ENCODE data around the gene PAIP2.
"Not testable (repeated sequence)": the region's sequence is repeated elsewhere in the genome, so short reads cannot be mapped to it uniquely, and the experiment has no call there.

The PAIP2 gene

GRCh38 chr5:139306197-139306596 lies 35.5 kb upstream of the PAIP2 start:
- no peak overlapping the region for H3K4me3 ChIP-seq (ENCODE audit: low read length)
- TF ChIP-seq CTCF (conservative IDR thresholded peaks at IDR 0.05; ENCODE audit: low read depth, low read length) = no peak
- DNase-seq (ENCODE audit: low read depth) = no peak

- DNase-seq (ENCODE audit: low read depth) = no peak
- no peak for TF ChIP-seq CTCF (conservative IDR thresholded peaks at IDR 0.05; ENCODE audit: low read depth, low read length)
- H3K4me3 ChIP-seq (ENCODE audit: low read length) = no peak overlapping the region
Observed at GRCh38 chr5:139306628-139307379, 34.9 kb upstream of the PAIP2 start.

- no peak for TF ChIP-seq CTCF (conservative IDR thresholded peaks at IDR 0.05; ENCODE audit: low read depth, low read length)
- DNase-seq (ENCODE audit: low read depth) = no peak
- no peak overlapping the region for H3K4me3 ChIP-seq (ENCODE audit: low read length)
Observed at GRCh38 chr5:139308797-139309196, 32.9 kb upstream of the PAIP2 start.

GRCh38 chr5:139310715-139311186 lies 30.9 kb upstream of the PAIP2 start:
- H3K4me3 ChIP-seq (ENCODE audit: low read length); DNase-seq (ENCODE audit: low read depth): not testable (repeated sequence)

GRCh38 chr5:139312075-139312474 lies 29.6 kb upstream of the PAIP2 start:
- DNase-seq (ENCODE audit: low read depth) = no peak
- no peak for TF ChIP-seq CTCF (conservative IDR thresholded peaks at IDR 0.05; ENCODE audit: low read depth, low read length)
- no peak overlapping the region for H3K4me3 ChIP-seq (ENCODE audit: low read length)

GRCh38 chr5:139314276-139314675 lies 27.4 kb upstream of the PAIP2 start:
- no peak for TF ChIP-seq CTCF (conservative IDR thresholded peaks at IDR 0.05; ENCODE audit: low read depth, low read length)
- no peak overlapping the region for H3K4me3 ChIP-seq (ENCODE audit: low read length)
- DNase-seq (ENCODE audit: low read depth) = no peak

- TF ChIP-seq CTCF (conservative IDR thresholded peaks at IDR 0.05; ENCODE audit: low read depth, low read length) = no peak
- DNase-seq (ENCODE audit: low read depth) = no peak
- no peak overlapping the region for H3K4me3 ChIP-seq (ENCODE audit: low read length)
Observed at GRCh38 chr5:139315056-139315615, 26.5 kb upstream of the PAIP2 start.
